ENCODE results near the gene PFDN4.

PFDN4 gene

DNA sequence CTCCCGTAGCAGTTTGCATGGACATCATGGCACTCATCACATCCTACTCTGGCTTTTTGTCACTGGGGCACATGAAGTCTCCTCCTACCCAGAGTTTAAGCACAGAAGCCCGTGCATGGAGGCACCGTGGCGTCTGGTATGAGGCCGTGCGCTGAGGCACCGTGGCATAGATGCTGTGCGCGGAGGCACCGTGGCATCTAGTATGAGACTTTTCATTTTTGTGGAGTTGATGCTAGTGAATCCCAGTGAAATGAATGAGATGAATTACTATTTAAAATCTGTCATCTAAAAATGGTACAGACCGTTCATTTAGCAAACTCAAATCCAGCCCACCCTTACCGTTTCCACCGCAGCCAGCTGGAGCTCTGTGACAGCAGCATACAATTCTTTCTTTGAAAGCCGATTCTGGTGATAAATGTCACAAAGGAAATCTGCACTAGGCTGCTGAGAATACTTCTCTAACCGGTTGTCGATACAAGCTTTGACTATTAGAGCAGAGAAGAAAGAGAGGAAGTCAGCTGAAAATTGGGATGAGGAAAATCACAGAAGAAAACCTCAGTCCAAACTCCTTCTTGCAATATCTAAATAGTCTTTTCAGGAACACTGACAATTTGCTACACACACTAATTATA, 45.4 kb upstream of the PFDN4 start:
- no peaks in the 10 kb centered on the region for H3K36me3 ChIP-seq (ENCODE audit: control insufficient read depth in 2 of 2, insufficient read depth in 1 of 2, low read length in 2 of 2)
- no peaks in the 10 kb centered on the region for H3K4me1 ChIP-seq (ENCODE audit: control insufficient read depth, insufficient read depth, low read length)
- H3K4me3 ChIP-seq (ENCODE audit: low read depth, low read length): no peak overlapping the region
- POLR2A ChIA-PET: no interaction called here
- H3K27ac ChIP-seq (ENCODE audit: extremely low read depth, low read depth, low read length): no peak overlapping the region
- H3K9me3 ChIP-seq (ENCODE audit: control insufficient read depth, insufficient read depth, low read depth, low read length): no peaks in the 10 kb centered on the region
- TF ChIP-seq ZNF121 (tag by site-specific recombination; IDR thresholded peaks at IDR 0.05) (no peak), ZNF707 (tag by site-specific recombination; IDR thresholded peaks at IDR 0.05) (no peak), ZNF146 (tag by site-specific recombination; IDR thresholded peaks at IDR 0.05) (no peak), ZSCAN23 (tag by site-specific recombination; IDR thresholded peaks at IDR 0.05) (no peak), ZNF768 (tag by site-specific recombination; IDR thresholded peaks at IDR 0.05) (no peak), ZBTB7A (tag by site-specific recombination; IDR thresholded peaks at IDR 0.05; ENCODE audit: low read depth) (no peak), KLF8 (tag by site-specific recombination; IDR thresholded peaks at IDR 0.05) (no peak), GLI2 (tag by site-specific recombination; IDR thresholded peaks at IDR 0.05; ENCODE audit: borderline replicate concordance, low read depth) (no peak), ZNF19 (tag by site-specific recombination; IDR thresholded peaks at IDR 0.05; ENCODE audit: low read depth) (no peak)
- TF ChIP-seq, protein P1, sequence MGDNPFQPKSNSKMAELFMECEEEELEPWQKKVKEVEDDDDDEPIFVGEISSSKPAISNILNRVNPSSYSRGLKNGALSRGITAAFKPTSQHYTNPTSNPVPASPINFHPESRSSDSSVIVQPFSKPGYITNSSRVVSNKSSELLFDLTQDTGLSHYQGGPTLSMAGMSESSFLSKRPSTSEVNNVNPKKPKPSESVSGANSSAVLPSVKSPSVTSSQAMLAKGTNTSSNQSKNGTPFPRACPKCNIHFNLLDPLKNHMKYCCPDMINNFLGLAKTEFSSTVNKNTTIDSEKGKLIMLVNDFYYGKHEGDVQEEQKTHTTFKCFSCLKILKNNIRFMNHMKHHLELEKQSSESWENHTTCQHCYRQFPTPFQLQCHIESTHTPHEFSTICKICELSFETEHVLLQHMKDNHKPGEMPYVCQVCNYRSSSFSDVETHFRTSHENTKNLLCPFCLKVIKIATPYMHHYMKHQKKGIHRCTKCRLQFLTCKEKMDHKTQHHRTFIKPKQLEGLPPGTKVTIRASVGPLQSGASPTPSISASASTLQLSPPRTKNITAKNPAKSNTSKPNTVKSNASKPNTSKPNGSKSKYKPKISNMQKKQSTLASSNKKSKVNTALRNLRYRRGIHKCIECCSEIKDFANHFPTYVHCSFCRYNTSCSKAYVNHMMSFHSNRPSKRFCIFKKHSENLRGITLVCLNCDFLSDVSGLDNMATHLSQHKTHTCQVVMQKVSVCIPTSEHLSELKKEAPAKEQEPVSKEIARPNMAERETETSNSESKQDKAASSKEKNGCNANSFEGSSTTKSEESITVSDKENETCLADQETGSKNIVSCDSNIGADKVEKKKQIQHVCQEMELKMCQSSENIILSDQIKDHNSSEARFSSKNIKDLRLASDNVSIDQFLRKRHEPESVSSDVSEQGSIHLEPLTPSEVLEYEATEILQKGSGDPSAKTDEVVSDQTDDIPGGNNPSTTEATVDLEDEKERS (tag by site-specific recombination; IDR thresholded peaks at IDR 0.05): no peak
- TF ChIP-seq, protein P2, sequence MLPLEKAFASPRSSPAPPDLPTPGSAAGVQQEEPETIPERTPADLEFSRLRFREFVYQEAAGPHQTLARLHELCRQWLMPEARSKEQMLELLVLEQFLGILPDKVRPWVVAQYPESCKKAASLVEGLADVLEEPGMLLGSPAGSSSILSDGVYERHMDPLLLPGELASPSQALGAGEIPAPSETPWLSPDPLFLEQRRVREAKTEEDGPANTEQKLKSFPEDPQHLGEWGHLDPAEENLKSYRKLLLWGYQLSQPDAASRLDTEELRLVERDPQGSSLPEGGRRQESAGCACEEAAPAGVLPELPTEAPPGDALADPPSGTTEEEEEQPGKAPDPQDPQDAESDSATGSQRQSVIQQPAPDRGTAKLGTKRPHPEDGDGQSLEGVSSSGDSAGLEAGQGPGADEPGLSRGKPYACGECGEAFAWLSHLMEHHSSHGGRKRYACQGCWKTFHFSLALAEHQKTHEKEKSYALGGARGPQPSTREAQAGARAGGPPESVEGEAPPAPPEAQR (tag by site-specific recombination; IDR thresholded peaks at IDR 0.05): no peak
- TF ChIP-seq, protein P3, sequence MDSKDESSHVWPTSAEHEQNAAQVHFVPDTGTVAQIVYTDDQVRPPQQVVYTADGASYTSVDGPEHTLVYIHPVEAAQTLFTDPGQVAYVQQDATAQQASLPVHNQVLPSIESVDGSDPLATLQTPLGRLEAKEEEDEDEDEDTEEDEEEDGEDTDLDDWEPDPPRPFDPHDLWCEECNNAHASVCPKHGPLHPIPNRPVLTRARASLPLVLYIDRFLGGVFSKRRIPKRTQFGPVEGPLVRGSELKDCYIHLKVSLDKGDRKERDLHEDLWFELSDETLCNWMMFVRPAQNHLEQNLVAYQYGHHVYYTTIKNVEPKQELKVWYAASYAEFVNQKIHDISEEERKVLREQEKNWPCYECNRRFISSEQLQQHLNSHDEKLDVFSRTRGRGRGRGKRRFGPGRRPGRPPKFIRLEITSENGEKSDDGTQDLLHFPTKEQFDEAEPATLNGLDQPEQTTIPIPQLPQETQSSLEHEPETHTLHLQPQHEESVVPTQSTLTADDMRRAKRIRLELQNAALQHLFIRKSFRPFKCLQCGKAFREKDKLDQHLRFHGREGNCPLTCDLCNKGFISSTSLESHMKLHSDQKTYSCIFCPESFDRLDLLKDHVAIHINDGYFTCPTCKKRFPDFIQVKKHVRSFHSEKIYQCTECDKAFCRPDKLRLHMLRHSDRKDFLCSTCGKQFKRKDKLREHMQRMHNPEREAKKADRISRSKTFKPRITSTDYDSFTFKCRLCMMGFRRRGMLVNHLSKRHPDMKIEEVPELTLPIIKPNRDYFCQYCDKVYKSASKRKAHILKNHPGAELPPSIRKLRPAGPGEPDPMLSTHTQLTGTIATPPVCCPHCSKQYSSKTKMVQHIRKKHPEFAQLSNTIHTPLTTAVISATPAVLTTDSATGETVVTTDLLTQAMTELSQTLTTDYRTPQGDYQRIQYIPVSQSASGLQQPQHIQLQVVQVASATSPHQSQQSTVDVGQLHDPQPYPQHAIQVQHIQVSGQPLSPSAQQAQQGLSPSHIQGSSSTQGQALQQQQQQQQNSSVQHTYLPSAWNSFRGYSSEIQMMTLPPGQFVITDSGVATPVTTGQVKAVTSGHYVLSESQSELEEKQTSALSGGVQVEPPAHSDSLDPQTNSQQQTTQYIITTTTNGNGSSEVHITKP (tag by site-specific recombination; IDR thresholded peaks at IDR 0.05): no peak
- TF ChIP-seq, protein P4, sequence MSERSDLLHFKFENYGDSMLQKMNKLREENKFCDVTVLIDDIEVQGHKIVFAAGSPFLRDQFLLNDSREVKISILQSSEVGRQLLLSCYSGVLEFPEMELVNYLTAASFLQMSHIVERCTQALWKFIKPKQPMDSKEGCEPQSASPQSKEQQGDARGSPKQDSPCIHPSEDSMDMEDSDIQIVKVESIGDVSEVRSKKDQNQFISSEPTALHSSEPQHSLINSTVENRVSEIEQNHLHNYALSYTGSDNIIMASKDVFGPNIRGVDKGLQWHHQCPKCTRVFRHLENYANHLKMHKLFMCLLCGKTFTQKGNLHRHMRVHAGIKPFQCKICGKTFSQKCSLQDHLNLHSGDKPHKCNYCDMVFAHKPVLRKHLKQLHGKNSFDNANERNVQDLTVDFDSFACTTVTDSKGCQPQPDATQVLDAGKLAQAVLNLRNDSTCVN (tag by site-specific recombination; optimal IDR thresholded peaks at IDR 0.05): no peak
- CTCF ChIA-PET: no interaction called here

DNA sequence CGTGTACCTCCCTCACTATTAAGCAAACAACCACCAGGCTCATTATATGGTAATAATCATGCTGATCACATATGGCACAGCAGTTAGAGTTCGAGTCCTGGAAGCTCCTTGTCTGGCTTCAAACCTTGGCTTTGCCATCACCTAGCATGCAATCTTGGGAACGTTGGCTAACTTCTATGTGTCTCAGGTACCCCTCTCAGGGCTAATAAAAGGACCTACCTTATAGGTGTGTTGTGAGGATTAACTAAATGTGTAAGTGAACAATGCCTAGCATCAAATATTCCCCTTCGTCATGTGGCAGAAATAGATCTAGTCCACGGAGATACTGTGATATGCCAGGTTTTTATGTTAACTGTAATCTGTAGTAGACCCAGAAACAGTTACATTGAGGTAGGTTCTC, 44.5 kb upstream of the PFDN4 start:
- TF ChIP-seq, protein P5, sequence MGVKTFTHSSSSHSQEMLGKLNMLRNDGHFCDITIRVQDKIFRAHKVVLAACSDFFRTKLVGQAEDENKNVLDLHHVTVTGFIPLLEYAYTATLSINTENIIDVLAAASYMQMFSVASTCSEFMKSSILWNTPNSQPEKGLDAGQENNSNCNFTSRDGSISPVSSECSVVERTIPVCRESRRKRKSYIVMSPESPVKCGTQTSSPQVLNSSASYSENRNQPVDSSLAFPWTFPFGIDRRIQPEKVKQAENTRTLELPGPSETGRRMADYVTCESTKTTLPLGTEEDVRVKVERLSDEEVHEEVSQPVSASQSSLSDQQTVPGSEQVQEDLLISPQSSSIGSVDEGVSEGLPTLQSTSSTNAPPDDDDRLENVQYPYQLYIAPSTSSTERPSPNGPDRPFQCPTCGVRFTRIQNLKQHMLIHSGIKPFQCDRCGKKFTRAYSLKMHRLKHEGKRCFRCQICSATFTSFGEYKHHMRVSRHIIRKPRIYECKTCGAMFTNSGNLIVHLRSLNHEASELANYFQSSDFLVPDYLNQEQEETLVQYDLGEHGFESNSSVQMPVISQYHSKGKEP (tag by site-specific recombination; IDR thresholded peaks at IDR 0.05): no peak
- TF ChIP-seq KLF16 (tag by site-specific recombination; IDR thresholded peaks at IDR 0.05): no peak
- TF ChIP-seq ZNF19 (tag by site-specific recombination; IDR thresholded peaks at IDR 0.05; ENCODE audit: low read depth): no peak
- TF ChIP-seq ZNF76 (tag by site-specific recombination; IDR thresholded peaks at IDR 0.05; ENCODE audit: borderline replicate concordance, low read depth): no peak
- no peak for TF ChIP-seq ZNF830 (tag by site-specific recombination; IDR thresholded peaks at IDR 0.05; ENCODE audit: low read depth)
- CTCF ChIA-PET: no interaction called here

More for the DNA sequence above, 44.5 kb upstream of the PFDN4 start:
- no peak overlapping the region for H3K4me3 ChIP-seq (ENCODE audit: low read depth, low read length)
- peaks cover 4% of the 10 kb centered on the region; the same call in 1 of the 2 replicates for H3K4me1 ChIP-seq (ENCODE audit: control insufficient read depth, insufficient read depth, low read length)
- no peaks in the 10 kb centered on the region for H3K9me3 ChIP-seq (ENCODE audit: control insufficient read depth, insufficient read depth, low read depth, low read length)
- H3K36me3 ChIP-seq (ENCODE audit: control insufficient read depth in 2 of 2, insufficient read depth in 1 of 2, low read length in 2 of 2): no peaks in the 10 kb centered on the region
- H3K27ac ChIP-seq (ENCODE audit: extremely low read depth, low read depth, low read length): no peak overlapping the region
- POLR2A ChIA-PET: no interaction called here

Data from HEK293 (cell line).